Esophagus mucosa (tissue), 1 donor: Measurements from ENCODE around the gene TMEM150A. TPM values are rescaled to one million over a fixed set of nuclear protein-coding genes. Genes with fewer than 3 reads are reported as not detected.
A peak's percentile ranks its signal among the peaks of the same experiment; 100 is the strongest.
"Not testable (repeated sequence)": the region's sequence is repeated elsewhere in the genome, so short reads cannot be mapped to it uniquely, and the experiment has no call there.

Source experiments
- ATAC-seq: fragments of 200-7000 bp; cut with Tn5 transposase; one replicate; pipeline ENCODE4 v1.9.1; 2020
- total RNA-seq: library from RNA; stranded (reverse); gene quantifications from one replicate; pipeline ENCODE4 v1.2.4, GENCODE V29; 2023
- donor health status: DM: yes; HTN: yes; CAD: no.

Gene TMEM150A
- total RNA-seq, 1 donor from 2014 or later = 7.9 TPM

- no peak for ATAC-seq
Observed at GRCh38 chr2:85564144-85564563, 38.3 kb downstream of the TMEM150A start.

GRCh38 chr2:85561280-85562212 is 41.0 kb downstream of the TMEM150A start, which contains the start of gene GGCX:
TSS of gene GGCX (minus strand) at chr2:85561493. CDS start at chr2:85561428, 65 bp downstream.
- peak; percentile 98 for ATAC-seq

- no peak for ATAC-seq
Observed at GRCh38 chr2:85560812-85561279, 41.7 kb downstream of the TMEM150A start.

- not testable (repeated sequence) for ATAC-seq
Observed at GRCh38 chr2:85560403-85560726, 42.1 kb downstream of the TMEM150A start.

GRCh38 chr2:85558160-85558559 is 44.3 kb downstream of the TMEM150A start:
- no peak for ATAC-seq

GRCh38 chr2:85557130-85557529 is 45.4 kb downstream of the TMEM150A start:
- ATAC-seq = no peak

GRCh38 chr2:85554980-85555612 is 47.4 kb downstream of the TMEM150A start:
- no peak for ATAC-seq

GRCh38 chr2:85553184-85553583 is 49.3 kb downstream of the TMEM150A start:
- no peak for ATAC-seq

GRCh38 chr2:85551698-85552678 is 50.5 kb downstream of the TMEM150A start:
- ATAC-seq = peak; percentile 79

GRCh38 chr2:85550486-85550885 is 52.0 kb downstream of the TMEM150A start:
- no peak for ATAC-seq

- ATAC-seq = no peak
Observed at GRCh38 chr2:85549826-85550225, 52.7 kb downstream of the TMEM150A start.

GRCh38 chr2:85549095-85549494 is 53.4 kb downstream of the TMEM150A start:
- ATAC-seq = no peak

GRCh38 chr2:85548608-85548900 is 53.9 kb downstream of the TMEM150A start:
- ATAC-seq = no peak

Other genes starting within 250 kb of the TMEM150A start
- 77.9 TPM for gene RETSAT, start 248.2 kb downstream of the TMEM150A start, total RNA-seq
- 8.1 TPM for gene ELMOD3, start 247.9 kb downstream of the TMEM150A start, total RNA-seq
- gene CAPG, start 192.3 kb downstream of the TMEM150A start, total RNA-seq = 295 TPM
- 0.12 TPM for gene SH2D6, start 184.0 kb downstream of the TMEM150A start, total RNA-seq
- 235 TPM for gene MAT2A, start 63.5 kb downstream of the TMEM150A start, total RNA-seq
- gene GGCX, start 41.2 kb downstream of the TMEM150A start, total RNA-seq = 26.5 TPM
- 264 TPM for gene VAMP8, start 25.1 kb downstream of the TMEM150A start, total RNA-seq
- 24.2 TPM for gene VAMP5, start 18.3 kb downstream of the TMEM150A start, total RNA-seq
- gene RNF181, start 7.0 kb downstream of the TMEM150A start, total RNA-seq = 95.2 TPM
- gene C2orf68, start 9.4 kb upstream of the TMEM150A start, total RNA-seq = 23.7 TPM
- 28.2 TPM for gene USP39, start 13.5 kb upstream of the TMEM150A start, total RNA-seq
- 0.84 TPM for gene SFTPB, start 65.5 kb upstream of the TMEM150A start, total RNA-seq
- 0.44 TPM for gene GNLY, start 91.7 kb upstream of the TMEM150A start, total RNA-seq
- 1.2 TPM for gene ATOH8, start 151.3 kb upstream of the TMEM150A start, total RNA-seq